Measurements from ENCODE around the gene DNAJA3. TPM values are rescaled to one million over a fixed set of nuclear protein-coding genes. Genes with fewer than 3 reads are reported as not detected.

DNAJA3 gene
- total and polyA plus RNA-seq, 8 donors, result 29.0 to 53.5 (median 35.6) TPM

GRCh38 chr16:4419402-4419959 lies 6.2 kb upstream of the DNAJA3 start:
- ATAC-seq (no peak), DNase-seq (no peak)
- H3K9me3 ChIP-seq, result no peaks in the 10 kb centered on the region
- peaks cover 7 to 22% of the 10 kb centered on the region in 2 donors for H3K4me1 ChIP-seq
- H3K27ac ChIP-seq, result no peak overlapping the region
- no peak overlapping the region for H3K4me3 ChIP-seq
- no peaks in the 10 kb centered on the region for H3K27me3 ChIP-seq
- no peaks in the 10 kb centered on the region for H3K36me3 ChIP-seq
- TF ChIP-seq, protein P1, sequence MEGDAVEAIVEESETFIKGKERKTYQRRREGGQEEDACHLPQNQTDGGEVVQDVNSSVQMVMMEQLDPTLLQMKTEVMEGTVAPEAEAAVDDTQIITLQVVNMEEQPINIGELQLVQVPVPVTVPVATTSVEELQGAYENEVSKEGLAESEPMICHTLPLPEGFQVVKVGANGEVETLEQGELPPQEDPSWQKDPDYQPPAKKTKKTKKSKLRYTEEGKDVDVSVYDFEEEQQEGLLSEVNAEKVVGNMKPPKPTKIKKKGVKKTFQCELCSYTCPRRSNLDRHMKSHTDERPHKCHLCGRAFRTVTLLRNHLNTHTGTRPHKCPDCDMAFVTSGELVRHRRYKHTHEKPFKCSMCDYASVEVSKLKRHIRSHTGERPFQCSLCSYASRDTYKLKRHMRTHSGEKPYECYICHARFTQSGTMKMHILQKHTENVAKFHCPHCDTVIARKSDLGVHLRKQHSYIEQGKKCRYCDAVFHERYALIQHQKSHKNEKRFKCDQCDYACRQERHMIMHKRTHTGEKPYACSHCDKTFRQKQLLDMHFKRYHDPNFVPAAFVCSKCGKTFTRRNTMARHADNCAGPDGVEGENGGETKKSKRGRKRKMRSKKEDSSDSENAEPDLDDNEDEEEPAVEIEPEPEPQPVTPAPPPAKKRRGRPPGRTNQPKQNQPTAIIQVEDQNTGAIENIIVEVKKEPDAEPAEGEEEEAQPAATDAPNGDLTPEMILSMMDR (IDR thresholded peaks at IDR 0.05), result no peak
- intact Hi-C loops (cut with DNase I), result no loop called here

GRCh38 chr16:4420505-4421105 lies 5.1 kb upstream of the DNAJA3 start:
- Histone ChIP-seq H3K4me1 (peaks cover 8 to 16% of the 10 kb centered on the region in 2 donors), H3K9me3 (no peaks in the 10 kb centered on the region), H3K27ac (no peak overlapping the region), H3K4me3 (no peak overlapping the region), H3K36me3 (no peaks in the 10 kb centered on the region), H3K27me3 (no peaks in the 10 kb centered on the region)
- TF ChIP-seq, protein P1 (IDR thresholded peaks at IDR 0.05), result no peak
- intact Hi-C loops (cut with DNase I), result no loop called here
- DNase-seq, result no peak
- no peak for ATAC-seq

- peaks cover 9 to 25% of the 10 kb centered on the region in 2 donors for H3K4me1 ChIP-seq
- H3K27me3 ChIP-seq, result no peaks in the 10 kb centered on the region
- H3K9me3 ChIP-seq, result no peaks in the 10 kb centered on the region
- no peak for DNase-seq
- ATAC-seq, result peak; percentile 31
- intact Hi-C loops (cut with DNase I), result no loop called here
- TF ChIP-seq, protein P1 (IDR thresholded peaks at IDR 0.05), result no peak
- peaks cover 0 to 11% of the 10 kb centered on the region in 2 donors for H3K36me3 ChIP-seq
- H3K27ac ChIP-seq, result peak overlapping the region; percentile 94 to 96
- peak overlapping the region; percentile 84 to 97 for H3K4me3 ChIP-seq
Measured at GRCh38 chr16:4426021-4426684, 485 bp downstream of the DNAJA3 start.

DNA sequence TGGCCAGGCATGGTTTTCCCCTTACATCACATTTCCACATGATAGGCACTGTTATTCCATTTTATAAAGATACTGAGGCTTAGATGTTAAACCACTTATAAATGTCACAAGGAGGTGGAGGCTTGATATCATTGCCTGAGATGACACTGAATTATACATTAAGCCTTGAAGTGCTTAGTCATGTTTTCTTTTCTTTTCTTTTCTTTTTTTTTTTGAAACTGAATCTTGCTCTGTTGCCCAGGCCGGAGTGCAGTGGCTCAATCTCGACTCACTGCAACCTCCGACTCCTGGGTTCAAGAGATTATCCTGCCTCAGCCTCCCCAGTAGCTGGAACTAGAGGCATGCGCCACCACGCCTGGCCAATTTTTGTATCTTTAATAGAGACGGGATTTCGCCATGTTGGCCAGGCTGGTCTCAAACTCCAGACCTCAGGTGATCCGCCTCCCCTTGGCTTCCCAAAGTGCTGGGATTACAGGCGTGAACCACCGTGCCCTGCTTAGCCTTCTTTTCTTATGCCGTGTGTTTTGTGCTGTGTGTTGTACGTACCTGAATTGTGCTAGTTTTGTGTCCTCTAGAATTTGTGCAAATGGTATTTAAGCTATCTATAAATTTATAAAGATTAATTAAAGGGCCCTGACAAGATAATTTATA lies 1.2 kb downstream of the DNAJA3 start:
- intact Hi-C loops (cut with DNase I), result no loop called here
- H3K4me3 ChIP-seq, result peak overlapping the region; percentile 84 to 97
- DNase-seq (no peak), ATAC-seq (no peak)
- peaks cover 0 to 18% of the 10 kb centered on the region in 2 donors for H3K36me3 ChIP-seq
- H3K27me3 ChIP-seq, result no peaks in the 10 kb centered on the region
- peak overlapping the region in 1 of 2 donors; percentile 94 for H3K27ac ChIP-seq
- TF ChIP-seq, protein P1 (IDR thresholded peaks at IDR 0.05), result no peak
- H3K4me1 ChIP-seq, result peaks cover 9 to 25% of the 10 kb centered on the region in 2 donors
- no peaks in the 10 kb centered on the region for H3K9me3 ChIP-seq

DNA sequence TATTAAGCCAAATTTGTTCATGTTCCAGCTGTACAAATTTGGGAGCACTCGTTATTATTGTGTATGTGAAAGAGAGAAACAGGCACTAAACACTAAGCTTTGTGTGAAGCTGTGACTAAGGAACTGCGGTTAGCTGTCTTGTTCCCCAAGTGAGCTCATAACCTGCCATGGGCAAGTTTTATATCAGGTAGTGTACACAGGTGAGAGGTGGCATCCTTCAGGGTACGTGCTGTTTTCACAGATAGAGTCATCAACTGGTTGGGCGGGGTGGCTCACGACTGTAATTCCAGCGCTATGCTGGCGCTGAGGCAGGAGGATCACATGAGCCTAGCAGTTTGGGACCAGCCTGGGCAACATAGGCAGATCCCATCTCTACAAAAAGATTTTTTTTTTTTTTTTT lies 2.8 kb downstream of the DNAJA3 start:
- H3K36me3 ChIP-seq, result peaks cover 0 to 29% of the 10 kb centered on the region in 2 donors
- intact Hi-C loops (cut with DNase I), result no loop called here
- H3K9me3 ChIP-seq, result no peaks in the 10 kb centered on the region
- H3K27ac ChIP-seq, result no peak overlapping the region
- DNase-seq (no peak), ATAC-seq (no peak)
- no peaks in the 10 kb centered on the region for H3K27me3 ChIP-seq
- TF ChIP-seq, protein P1 (IDR thresholded peaks at IDR 0.05), result no peak
- no peak overlapping the region for H3K4me3 ChIP-seq
- H3K4me1 ChIP-seq, result peaks cover 9 to 25% of the 10 kb centered on the region in 2 donors
